Skin of body (tissue), 2 donors: ENCODE data around the gene NKX1-1. TPM values are rescaled to one million over a fixed set of nuclear protein-coding genes. Genes with fewer than 3 reads are reported as not detected.
"Not testable (repeated sequence)": the region's sequence is repeated elsewhere in the genome, so short reads cannot be mapped to it uniquely, and the experiment has no call there.

Experiments used
- DNase-seq: peaks from one replicate; lab custom pipeline; 2025; lab: John Stamatoyannopoulos, UW
- total RNA-seq: library from RNA; depleted of rRNA; stranded (reverse); fragments of >200 nt; gene quantifications from one replicate; pipeline ENCODE4 v1.2.3, GENCODE V29; 2014

Gene NKX1-1
- total RNA-seq, 1 donor from 2014 or later = not detected

GRCh38 chr4:1375051-1375721, 31.1 kb downstream of the NKX1-1 start:
- DNase-seq = no peak

GRCh38 chr4:1374706-1375045, 31.6 kb downstream of the NKX1-1 start:
- DNase-seq = no peak

GRCh38 chr4:1373892-1374705, 32.1 kb downstream of the NKX1-1 start:
- DNase-seq = no peak

- DNase-seq = not testable (repeated sequence)
Measured at GRCh38 chr4:1372576-1372975, 33.7 kb downstream of the NKX1-1 start.

GRCh38 chr4:1371176-1372165, 34.8 kb downstream of the NKX1-1 start:
- no peak for DNase-seq

- DNase-seq = no peak
Measured at GRCh38 chr4:1370321-1371124, 35.7 kb downstream of the NKX1-1 start.

GRCh38 chr4:1369479-1370079, 36.7 kb downstream of the NKX1-1 start:
- no peak for DNase-seq

- no peak for DNase-seq
Measured at GRCh38 chr4:1369091-1369450, 37.2 kb downstream of the NKX1-1 start.

GRCh38 chr4:1368421-1369090, 37.7 kb downstream of the NKX1-1 start:
- DNase-seq = no peak

GRCh38 chr4:1367936-1368289, 38.3 kb downstream of the NKX1-1 start:
- no peak for DNase-seq

- DNase-seq = no peak
Measured at GRCh38 chr4:1367230-1367935, 38.9 kb downstream of the NKX1-1 start.

- no peak for DNase-seq
Measured at GRCh38 chr4:1366371-1367229, 39.6 kb downstream of the NKX1-1 start.

- DNase-seq = no peak
Measured at GRCh38 chr4:1365271-1366178, 40.7 kb downstream of the NKX1-1 start.

GRCh38 chr4:1364748-1365147, 41.5 kb downstream of the NKX1-1 start:
- DNase-seq = no peak

- no peak for DNase-seq
Measured at GRCh38 chr4:1364217-1364616, 42.0 kb downstream of the NKX1-1 start.

- no peak for DNase-seq
Measured at GRCh38 chr4:1363513-1363912, 42.7 kb downstream of the NKX1-1 start.

GRCh38 chr4:1362521-1362920, 43.7 kb downstream of the NKX1-1 start:
- DNase-seq = no peak
